WI38 (cell line): ENCODE results near the gene ASPG.

ENCODE experiments used
- H3K4me3 ChIP-seq: 2 replicates; pipeline ENCODE4 v1.5.1; 2011; ENCODE audit warnings: low read depth, mild to moderate bottlenecking, control low read depth, low read length
- TF ChIP-seq, protein P1 (sequence below): IDR thresholded peaks from 2 replicates; pipeline ENCODE4 v1.5.1; 2012; ENCODE audit warnings: low read depth, mild to moderate bottlenecking, control low read depth, low read length

The ASPG gene

GRCh38 chr14:104062281-104062680 is 23.2 kb upstream of the ASPG start:
- TF ChIP-seq, protein P1, sequence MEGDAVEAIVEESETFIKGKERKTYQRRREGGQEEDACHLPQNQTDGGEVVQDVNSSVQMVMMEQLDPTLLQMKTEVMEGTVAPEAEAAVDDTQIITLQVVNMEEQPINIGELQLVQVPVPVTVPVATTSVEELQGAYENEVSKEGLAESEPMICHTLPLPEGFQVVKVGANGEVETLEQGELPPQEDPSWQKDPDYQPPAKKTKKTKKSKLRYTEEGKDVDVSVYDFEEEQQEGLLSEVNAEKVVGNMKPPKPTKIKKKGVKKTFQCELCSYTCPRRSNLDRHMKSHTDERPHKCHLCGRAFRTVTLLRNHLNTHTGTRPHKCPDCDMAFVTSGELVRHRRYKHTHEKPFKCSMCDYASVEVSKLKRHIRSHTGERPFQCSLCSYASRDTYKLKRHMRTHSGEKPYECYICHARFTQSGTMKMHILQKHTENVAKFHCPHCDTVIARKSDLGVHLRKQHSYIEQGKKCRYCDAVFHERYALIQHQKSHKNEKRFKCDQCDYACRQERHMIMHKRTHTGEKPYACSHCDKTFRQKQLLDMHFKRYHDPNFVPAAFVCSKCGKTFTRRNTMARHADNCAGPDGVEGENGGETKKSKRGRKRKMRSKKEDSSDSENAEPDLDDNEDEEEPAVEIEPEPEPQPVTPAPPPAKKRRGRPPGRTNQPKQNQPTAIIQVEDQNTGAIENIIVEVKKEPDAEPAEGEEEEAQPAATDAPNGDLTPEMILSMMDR, result no peak
- no peak overlapping the region for H3K4me3 ChIP-seq

DNA sequence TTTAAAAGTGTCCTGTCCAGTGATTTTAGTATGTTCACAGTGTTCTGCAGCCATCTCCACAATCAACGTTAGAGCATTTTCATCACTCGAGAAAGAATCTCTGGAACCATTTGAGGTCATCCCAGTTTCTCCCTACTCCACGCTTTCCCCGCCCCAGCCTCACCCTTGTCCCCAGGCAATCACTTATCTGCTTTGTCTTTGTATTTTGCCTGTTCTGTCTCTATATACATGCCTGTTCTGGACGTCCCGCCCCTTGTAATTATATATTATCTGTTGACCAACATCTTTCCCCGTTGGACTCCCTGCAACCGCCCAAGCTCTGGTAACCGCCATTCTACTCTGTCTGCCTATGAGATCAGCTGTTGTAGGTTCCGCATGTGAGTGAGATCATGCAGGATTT is 21.5 kb upstream of the ASPG start:
- no peak overlapping the region for H3K4me3 ChIP-seq
- TF ChIP-seq, protein P1, result no peak

DNA sequence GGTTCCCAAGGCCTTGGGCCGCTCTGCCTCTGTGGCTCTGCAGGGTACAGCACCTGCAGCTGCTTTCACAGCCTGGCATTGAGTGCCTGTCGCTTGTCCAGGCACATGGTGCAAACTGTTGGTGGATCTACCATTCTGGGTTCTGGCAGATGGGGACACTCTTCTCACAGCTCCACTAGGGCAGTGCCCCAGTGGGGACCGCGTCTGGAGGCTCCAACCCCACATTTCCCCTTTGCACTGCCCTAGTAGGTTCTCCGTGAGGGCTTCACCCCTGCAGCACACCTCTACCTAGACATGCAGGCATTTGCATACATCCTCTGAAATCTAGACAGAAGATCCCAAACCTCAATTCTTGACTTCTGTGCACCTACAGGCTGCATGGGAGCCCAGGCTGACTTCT is 19.2 kb upstream of the ASPG start:
- H3K4me3 ChIP-seq, result no peak overlapping the region
- TF ChIP-seq, protein P1, result no peak

DNA sequence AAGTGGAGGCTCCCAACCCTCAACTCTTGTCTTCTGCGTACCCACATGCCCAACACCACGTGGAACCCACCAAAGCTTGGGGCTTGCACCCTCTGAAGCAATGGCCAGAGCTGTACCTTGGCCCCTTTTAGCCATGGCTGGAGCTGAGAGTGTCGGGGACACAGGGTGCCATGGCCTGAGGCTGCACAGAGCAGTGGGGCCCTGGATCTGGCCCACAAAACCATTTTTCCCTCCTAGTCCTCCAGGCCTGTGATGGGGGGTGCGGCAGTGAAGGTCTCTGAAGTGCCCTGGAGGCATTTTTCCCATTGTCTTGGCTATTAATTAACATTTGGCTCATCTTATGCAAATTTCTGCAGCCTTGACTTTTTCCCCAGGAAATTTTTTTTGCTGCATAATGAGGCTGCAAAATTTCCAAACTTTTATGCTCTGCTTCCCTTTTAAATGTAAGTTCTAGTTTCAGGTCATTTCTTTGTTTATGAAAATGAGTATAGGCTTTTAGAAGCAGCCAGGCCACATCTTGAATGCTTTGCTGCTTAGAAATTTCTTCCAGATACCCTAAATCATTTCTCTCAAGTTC is 18.7 kb upstream of the ASPG start:
- no peak overlapping the region for H3K4me3 ChIP-seq
- TF ChIP-seq, protein P1, result no peak

GRCh38 chr14:104069541-104069940 is 16.0 kb upstream of the ASPG start:
- TF ChIP-seq, protein P1, result no peak
- no peak overlapping the region for H3K4me3 ChIP-seq

DNA sequence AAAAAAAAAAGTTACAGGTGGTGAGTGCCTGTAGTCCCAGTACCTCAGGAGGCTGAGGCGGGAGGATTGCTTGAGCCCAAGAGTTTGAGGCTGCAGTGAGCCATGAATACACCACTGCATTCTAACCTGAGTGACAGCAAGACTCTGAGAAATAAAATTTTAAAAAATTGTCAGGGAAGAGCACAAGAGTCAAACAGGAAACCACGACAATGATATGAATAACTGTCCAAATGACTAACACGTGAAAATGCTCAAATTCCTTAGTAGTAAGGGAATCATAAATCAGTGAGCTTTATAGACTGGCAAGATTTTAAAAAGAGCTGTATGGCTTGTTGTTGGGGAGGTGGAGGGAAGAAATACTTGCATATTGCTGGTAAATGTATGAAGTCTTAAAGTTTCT is 12.9 kb upstream of the ASPG start:
- TF ChIP-seq, protein P1, result no peak

DNA sequence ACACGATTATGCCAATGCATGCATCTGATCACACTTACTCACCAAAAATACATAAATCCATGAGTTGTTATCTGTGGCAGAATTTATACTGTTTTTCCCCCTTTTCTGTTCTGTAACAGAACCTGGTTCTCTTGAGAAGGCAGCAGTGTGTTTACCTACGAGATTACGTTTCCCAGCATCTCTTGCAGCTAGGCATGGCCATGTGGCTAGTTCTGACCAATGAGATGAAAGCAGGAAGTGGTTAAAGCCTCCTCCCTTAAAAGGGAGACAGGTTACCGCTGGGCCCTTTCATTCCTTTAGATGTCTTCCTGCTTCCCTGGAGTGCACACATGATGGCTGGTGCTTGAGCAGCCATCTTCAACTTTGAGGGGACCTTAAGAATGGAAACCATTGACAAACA is 11.7 kb upstream of the ASPG start:
- TF ChIP-seq, protein P1, result no peak
- no peak overlapping the region for H3K4me3 ChIP-seq

More for the DNA sequence above, 12.9 kb upstream of the ASPG start:
- H3K4me3 ChIP-seq, result no peak overlapping the region
